ENCODE data around the gene THTPA.
A peak's percentile ranks its signal among the peaks of the same experiment; 100 is the strongest.
"Not testable (repeated sequence)": the region's sequence is repeated elsewhere in the genome, so short reads cannot be mapped to it uniquely, and the experiment has no call there.

Gene THTPA

GRCh38 chr14:23533652-23534435 lies 22.2 kb upstream of the THTPA start:
- no peak for DNase-seq

GRCh38 chr14:23535943-23536342 lies 20.1 kb upstream of the THTPA start:
- DNase-seq: no peak

DNA sequence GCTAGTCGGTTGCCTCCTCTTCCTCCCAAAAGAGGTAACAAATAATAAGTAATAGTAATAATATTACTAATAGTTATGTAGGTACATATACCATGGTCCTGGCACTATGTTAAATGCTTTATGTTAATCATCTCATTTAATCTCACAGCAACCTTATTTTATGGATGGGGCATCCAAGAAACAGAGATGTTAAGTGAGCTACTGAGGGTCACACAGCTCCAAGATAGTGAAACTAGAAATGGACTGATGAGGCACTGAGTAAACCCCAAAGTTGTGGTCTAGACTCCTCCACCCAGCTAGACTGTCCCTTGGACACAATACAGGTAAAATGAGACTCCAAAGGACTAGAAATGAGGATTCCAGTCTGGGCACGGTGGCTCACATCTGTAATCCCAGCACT lies 19.6 kb upstream of the THTPA start:
- no peak for DNase-seq

- not testable (repeated sequence) for DNase-seq
Measured at GRCh38 chr14:23536906-23537305, 19.2 kb upstream of the THTPA start.

DNA sequence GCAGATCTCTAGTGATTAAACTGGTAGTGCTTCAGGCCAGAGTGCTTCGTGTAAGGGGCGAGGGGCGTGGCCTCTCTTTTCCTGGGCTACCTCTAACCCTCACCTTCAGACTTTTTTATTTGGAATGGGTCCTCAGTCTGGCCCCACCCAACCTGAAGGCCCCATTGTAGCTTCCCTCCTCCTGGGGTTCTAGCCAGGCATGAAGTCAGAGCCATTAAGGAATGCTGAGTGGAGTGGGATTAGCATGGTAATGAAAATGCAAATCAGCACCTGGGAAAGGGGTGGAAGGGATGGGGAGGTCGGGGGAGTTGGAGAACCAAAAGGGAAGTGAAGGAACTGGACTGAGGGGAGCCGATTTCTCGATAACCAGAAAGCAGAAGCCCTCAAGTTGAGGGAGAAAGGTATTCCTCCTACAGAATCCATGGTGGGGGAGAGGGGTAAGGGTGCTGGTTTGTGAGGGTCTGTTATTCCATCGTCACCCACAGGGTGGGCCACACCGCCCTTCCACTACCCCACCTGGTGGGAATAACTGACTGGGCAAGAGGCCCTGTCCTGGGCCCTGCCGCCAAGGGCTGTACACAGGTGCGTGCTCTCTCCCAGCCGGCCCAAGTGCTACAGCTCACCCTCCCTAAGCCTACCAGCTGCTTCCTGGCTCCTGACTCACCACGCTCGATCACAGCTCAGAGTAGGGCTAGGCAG lies 18.6 kb upstream of the THTPA start:
- DNase-seq: no peak

DNA sequence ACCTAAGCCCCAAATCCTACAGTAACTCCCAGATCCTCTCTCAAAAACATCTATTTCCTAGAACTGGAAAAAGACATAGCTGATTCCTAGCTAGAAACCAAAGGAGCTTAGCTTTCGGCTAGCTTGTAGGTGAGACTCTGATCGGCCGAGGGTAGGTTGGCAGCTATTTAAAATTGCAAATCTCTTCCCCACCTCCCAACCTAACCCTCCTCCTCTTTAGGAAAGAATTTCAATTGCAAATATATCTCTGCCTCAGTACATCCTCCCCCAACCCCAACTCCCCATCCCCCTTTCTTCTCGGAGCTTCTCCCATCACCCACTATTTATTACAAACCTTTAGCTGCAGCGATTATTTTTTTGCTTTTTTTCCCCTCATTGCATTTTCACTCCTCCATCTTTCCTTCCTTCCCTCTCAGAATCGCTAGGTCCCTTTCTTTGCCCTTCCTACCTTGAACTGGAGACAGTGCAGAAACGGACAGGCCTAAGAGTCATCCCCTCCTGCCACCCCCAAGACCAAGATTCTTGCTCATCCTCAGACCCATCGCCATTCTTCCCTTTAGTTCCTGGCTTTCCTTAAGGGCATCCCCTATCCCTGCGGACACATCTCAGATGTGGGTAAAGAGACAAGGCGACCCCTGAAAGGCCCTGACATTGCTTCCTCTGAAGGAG lies 17.9 kb upstream of the THTPA start:
- no peak for DNase-seq

DNA sequence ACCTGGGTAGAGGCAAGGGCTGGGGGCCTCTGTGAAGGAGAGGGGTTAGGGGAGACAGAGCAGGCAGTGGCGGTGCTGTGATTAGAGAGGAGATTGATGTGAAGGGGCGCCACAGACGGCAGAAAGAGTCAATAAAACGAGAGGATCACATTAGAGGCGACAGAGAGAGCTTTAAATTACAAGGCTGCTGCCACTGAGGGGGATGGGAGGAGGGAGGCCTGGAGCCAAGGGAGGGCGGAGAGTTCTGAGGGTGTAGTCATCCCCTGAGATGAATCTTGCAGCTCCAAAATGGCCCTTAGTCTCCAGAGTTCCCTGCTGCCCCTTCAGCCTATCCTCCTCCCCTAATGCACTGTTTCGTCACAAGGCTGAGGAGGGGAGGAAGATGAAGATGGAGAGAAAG lies 17.3 kb upstream of the THTPA start:
- DNase-seq: no peak

- peak; percentile 34 for DNase-seq
Measured at GRCh38 chr14:23539248-23540140, 16.6 kb upstream of the THTPA start.

GRCh38 chr14:23540141-23540469 lies 16.0 kb upstream of the THTPA start:
- no peak for DNase-seq

GRCh38 chr14:23542261-23542660 lies 13.8 kb upstream of the THTPA start:
- DNase-seq: no peak

GRCh38 chr14:23543403-23543802 lies 12.7 kb upstream of the THTPA start:
- DNase-seq: no peak

DNA sequence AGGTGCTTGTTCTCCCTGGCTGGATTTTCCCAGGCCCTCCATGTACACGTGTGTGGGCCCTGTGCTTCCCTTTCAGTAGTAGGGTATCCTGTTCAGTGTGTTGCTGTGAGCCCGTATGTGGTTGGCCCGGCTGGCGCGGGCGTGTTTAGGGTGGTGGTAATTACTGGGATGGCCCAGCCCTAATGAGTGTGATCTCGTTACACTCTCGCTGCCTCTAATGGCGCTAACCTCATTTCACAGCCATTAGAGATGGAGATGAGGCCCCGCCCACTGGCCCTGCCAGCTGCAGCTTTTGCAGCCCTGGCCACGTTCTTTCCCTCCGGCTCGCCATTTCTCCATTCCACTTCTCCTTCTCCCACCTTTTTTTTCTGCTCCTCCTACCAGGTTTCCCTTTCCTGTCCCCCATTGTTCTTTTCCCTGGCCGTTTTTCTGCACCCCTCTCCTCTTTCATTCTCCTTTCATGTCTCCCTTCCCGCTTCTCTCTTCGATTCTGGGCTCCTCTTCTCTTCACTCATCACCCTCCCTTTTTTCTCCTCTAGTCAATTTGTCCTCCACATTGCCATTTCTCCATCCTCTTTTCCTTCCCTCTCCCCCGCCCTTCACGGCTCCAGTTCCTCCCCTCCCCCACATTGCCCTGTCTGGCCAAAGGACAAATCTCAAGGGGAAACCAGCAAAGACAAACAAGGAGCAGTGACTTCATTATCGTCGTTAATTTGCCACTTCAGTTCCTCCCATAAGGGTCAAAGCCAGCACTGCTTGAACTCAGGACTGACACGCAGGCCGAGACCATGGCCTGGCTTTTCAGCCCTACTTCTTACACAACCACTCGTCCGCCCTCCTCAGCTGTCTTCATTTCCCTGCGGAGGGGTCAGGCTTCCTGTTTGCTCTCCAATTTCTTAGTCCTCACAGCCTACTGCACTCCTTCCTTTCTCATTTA lies 11.3 kb upstream of the THTPA start:
- no peak for DNase-seq

- DNase-seq: no peak
Measured at GRCh38 chr14:23545740-23546365, 10.2 kb upstream of the THTPA start.

- DNase-seq: no peak
Measured at GRCh38 chr14:23546450-23547035, 9.5 kb upstream of the THTPA start.

- DNase-seq: no peak
Measured at GRCh38 chr14:23547924-23548323, 8.1 kb upstream of the THTPA start.

- no peak for DNase-seq
Measured at GRCh38 chr14:23548351-23549318, 7.4 kb upstream of the THTPA start.

DNA sequence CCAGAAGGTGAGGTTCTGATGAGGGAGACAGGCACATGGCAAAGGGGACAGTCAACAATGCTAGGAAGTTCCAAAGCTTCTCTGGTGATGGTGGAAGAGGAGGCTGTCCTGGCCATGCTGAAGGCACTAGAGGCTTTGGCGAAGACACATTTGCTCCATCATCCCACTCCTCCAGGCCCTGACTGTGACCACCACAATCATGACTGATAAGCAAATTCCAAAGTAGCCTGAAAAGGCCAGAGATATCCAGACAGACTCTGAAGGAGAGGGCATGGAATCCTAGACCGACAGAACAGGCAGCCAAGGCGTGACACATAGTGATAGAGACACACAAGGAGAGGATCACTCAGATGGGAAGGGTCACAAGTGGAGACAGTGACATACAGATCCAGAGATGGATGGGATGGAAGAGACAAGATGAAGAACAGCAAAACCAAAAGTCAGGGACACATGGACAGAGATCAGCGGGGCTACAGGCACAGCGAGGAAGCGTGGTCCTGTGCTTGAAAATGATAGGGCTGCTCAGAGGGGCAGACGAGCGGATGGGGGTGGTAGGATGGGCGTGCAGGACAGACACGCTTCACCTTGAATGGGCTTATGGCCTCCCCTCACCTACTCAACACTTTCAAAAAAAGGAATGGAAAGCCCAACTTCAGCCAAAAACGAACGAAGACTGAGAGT lies 5.8 kb upstream of the THTPA start:
- DNase-seq: no peak

GRCh38 chr14:23550812-23551265 lies 5.2 kb upstream of the THTPA start:
- DNase-seq: no peak

All from CD4-positive, alpha-beta T cell treated with Interleukin-17A for 4 hours (primary cell).